ENCODE data around the gene MCRS1.
"Not testable (repeated sequence)": the region's sequence is repeated elsewhere in the genome, so short reads cannot be mapped to it uniquely, and the experiment has no call there.

MCRS1 gene

DNA sequence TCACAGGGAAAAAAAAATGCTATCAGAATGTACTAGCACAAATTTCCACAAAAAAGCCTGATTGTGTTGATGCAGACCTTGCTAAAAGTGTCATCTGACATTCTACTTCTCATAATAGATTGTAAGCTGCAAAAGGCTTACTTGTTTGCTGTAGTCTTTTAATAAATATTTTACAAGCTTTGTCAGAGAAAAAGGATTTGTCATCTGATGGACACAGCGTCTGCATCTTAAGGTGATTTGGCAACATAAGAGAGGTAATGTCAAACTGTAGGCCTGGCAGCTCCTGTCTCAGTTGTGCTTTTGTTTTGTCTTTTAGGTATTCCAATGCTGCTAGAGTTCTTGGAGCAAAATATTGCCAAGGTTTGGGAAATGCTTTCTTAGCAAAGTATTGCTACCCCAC lies 55.4 kb downstream of the MCRS1 start:
- DNase-seq: no peak

DNA sequence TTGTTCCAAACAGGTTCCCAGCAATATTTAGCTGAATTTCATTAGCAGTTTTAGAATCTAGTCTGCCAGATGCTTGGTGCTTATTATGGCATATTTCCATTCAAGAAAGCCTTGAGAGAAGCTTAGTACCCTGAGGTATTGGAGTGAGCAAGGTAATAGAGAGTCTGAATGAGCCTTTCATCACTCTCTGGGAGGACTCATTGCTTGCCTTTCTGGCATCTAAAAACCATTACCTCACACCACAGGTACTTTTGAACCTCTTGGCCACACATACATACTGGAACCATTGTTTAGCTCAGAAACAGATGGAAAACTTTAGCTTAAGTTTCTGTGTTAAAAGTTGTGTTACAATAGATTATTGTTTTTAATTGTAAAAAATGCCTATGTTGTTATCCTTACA lies 56.5 kb downstream of the MCRS1 start:
- DNase-seq: no peak

DNA sequence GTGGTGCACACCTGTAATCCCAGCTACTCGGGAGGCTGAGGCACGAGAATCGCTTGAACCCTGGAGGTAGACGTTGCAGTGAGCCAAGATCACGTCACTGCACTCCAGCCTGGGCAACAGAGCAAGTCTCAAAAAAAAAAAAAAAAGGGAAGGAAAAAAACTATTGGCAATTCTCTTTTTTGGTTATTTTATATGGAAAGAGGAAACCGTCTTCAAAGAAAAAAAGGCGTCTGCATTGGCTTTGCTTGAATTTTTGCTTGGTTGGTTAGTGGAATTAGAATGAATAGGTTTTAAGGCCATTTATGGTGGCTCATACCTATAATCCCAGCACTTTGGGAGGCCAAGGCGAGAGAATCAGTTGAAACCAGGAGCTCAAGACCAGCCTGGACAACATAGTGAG lies 58.3 kb downstream of the MCRS1 start:
- DNase-seq: not testable (repeated sequence)
